ENCODE results near the gene RAD18. TPM values are rescaled to one million over a fixed set of nuclear protein-coding genes. Genes with fewer than 3 reads are reported as not detected.

The RAD18 gene
- total RNA-seq, 1 donor from 2014 or later: 35.4 TPM

DNA sequence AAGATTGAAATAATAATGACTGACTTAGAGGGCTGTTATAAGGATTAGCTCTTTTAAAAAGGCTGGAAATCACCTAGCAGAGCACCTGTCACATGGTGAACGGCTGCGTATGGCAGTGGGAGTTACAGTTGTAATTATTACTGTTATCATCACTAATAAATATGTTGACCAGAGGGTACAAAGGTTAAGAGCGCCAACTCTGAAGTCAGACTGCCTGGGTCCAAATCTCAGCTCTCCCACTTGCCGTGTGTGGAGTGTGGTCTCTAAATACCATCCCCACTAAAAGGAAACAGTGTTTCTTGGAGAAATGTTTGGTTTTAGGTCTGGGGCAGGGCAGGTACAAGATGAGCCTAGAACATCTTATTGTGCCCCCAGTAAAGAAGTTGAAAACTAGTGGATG is 6.0 kb upstream of the RAD18 start:
- Histone ChIP-seq H3K27ac (no peak overlapping the region), H3K36me3 (no peaks in the 10 kb centered on the region), H3K4me3 (no peak overlapping the region), H3K4me1 (peaks cover 4% of the 10 kb centered on the region), H3K9me3 (no peaks in the 10 kb centered on the region), H3K27me3 (peaks cover 4% of the 10 kb centered on the region)
- DNase-seq (ENCODE audit: extremely low spot score in 2 of 2): no peak
- TF ChIP-seq POLR2AphosphoS5 (IDR thresholded peaks at IDR 0.05; ENCODE audit: insufficient read depth in 1 of 2, low read depth in 1 of 2) (no peak), POLR2A (IDR thresholded peaks at IDR 0.05) (no peak)
- TF ChIP-seq, protein P1, sequence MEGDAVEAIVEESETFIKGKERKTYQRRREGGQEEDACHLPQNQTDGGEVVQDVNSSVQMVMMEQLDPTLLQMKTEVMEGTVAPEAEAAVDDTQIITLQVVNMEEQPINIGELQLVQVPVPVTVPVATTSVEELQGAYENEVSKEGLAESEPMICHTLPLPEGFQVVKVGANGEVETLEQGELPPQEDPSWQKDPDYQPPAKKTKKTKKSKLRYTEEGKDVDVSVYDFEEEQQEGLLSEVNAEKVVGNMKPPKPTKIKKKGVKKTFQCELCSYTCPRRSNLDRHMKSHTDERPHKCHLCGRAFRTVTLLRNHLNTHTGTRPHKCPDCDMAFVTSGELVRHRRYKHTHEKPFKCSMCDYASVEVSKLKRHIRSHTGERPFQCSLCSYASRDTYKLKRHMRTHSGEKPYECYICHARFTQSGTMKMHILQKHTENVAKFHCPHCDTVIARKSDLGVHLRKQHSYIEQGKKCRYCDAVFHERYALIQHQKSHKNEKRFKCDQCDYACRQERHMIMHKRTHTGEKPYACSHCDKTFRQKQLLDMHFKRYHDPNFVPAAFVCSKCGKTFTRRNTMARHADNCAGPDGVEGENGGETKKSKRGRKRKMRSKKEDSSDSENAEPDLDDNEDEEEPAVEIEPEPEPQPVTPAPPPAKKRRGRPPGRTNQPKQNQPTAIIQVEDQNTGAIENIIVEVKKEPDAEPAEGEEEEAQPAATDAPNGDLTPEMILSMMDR (IDR thresholded peaks at IDR 0.05): no peak
- intact Hi-C loops (cut with DNase I): no loop called here

DNA sequence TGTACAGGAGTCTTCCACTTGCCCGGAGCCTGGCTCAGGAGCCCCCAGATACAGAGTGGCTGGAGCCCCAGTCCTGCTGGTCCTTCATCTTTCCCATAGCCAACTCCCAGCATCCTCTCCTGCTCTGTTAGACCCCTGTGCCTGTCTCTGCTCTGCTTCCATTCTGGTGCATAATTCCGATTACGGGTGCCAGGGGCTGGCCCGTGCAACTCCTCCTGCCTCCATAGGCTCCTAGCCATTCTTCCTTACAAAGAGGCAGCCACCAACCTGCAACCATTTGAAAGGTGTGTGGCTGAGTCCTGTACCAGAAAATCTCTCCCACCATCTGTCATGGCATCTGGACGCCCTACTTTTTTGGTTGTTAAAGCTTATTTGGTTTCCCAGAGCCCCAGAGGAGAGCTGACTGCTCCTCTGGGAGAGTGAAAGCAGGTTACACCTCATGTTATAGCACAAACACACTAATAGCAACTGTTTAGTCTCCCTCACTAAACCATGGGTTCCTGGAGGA is 5.2 kb upstream of the RAD18 start:
- Histone ChIP-seq H3K27ac (no peak overlapping the region), H3K27me3 (peaks cover 4% of the 10 kb centered on the region), H3K36me3 (no peaks in the 10 kb centered on the region), H3K4me3 (no peak overlapping the region), H3K9me3 (no peaks in the 10 kb centered on the region), H3K4me1 (peaks cover 10% of the 10 kb centered on the region)
- DNase-seq (ENCODE audit: extremely low spot score in 2 of 2): peak in 1 of 2 donors; percentile 75
- no peak for TF ChIP-seq POLR2A (IDR thresholded peaks at IDR 0.05)
- TF ChIP-seq POLR2AphosphoS5 (IDR thresholded peaks at IDR 0.05; ENCODE audit: insufficient read depth in 1 of 2, low read depth in 1 of 2): no peak
- TF ChIP-seq, protein P1 (IDR thresholded peaks at IDR 0.05): no peak
- intact Hi-C loops (cut with DNase I): no loop called here

DNA sequence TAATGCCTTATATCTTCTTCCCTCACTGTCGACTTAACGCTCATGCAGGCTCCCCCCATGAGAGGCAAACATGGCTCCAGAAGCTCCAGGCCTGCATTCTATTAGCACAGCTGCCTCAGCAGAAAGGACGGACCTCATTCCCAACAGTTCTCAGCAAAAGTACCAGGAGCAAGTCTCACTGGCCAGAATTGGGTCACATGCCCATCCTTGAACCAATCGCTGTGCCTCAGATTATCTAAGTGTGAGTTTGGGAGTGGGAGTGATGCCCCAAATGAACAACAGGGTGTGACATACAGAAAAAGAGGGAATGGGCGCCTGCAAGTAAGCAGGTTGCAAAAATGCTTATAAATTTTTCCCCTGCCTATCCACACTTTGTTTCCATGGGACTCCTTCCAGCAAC is 4.3 kb upstream of the RAD18 start:
- DNase-seq (ENCODE audit: extremely low spot score in 2 of 2): no peak
- H3K27me3 ChIP-seq: peaks cover 4% of the 10 kb centered on the region
- no peak overlapping the region for H3K4me3 ChIP-seq
- no peak overlapping the region for H3K27ac ChIP-seq
- H3K4me1 ChIP-seq: peaks cover 16% of the 10 kb centered on the region
- intact Hi-C loops (cut with DNase I): no loop called here
- H3K9me3 ChIP-seq: no peaks in the 10 kb centered on the region
- no peak for TF ChIP-seq POLR2AphosphoS5 (IDR thresholded peaks at IDR 0.05; ENCODE audit: insufficient read depth in 1 of 2, low read depth in 1 of 2)
- TF ChIP-seq POLR2A (IDR thresholded peaks at IDR 0.05): no peak
- TF ChIP-seq, protein P1 (IDR thresholded peaks at IDR 0.05): no peak
- H3K36me3 ChIP-seq: no peaks in the 10 kb centered on the region

DNA sequence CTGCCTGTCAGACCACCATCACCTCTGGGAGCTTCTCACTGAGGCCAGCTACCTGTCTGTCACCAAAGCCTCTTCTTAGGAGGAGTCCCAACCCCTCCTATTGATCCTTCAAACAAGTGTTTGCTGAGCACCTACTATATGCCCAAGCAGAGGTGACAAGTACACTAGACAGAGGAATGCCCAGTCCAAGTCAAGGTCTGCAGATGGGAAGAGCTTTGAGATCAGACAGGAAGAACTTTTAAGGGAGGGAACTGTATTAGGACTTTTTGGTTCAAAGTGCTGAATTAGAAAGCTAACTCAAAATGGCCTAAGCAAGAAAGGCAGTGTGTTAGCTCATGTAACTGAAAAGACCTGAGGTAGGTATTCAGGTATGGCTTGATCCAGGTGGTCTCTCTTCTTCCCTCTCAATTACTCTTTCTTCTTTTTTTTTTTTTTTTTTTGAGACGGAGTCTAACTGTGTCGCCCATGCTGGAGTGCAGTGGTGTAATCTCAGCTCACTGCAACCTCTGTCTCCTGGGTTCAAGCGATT is 3.6 kb upstream of the RAD18 start:
- Histone ChIP-seq H3K9me3 (no peaks in the 10 kb centered on the region), H3K27ac (no peak overlapping the region), H3K4me3 (no peak overlapping the region), H3K27me3 (peaks cover 4% of the 10 kb centered on the region), H3K4me1 (peaks cover 22% of the 10 kb centered on the region), H3K36me3 (no peaks in the 10 kb centered on the region)
- intact Hi-C loops (cut with DNase I): no loop called here
- DNase-seq (ENCODE audit: extremely low spot score in 2 of 2): no peak
- TF ChIP-seq POLR2AphosphoS5 (IDR thresholded peaks at IDR 0.05; ENCODE audit: insufficient read depth in 1 of 2, low read depth in 1 of 2) (no peak), POLR2A (IDR thresholded peaks at IDR 0.05) (no peak)
- TF ChIP-seq, protein P1 (IDR thresholded peaks at IDR 0.05): no peak

DNA sequence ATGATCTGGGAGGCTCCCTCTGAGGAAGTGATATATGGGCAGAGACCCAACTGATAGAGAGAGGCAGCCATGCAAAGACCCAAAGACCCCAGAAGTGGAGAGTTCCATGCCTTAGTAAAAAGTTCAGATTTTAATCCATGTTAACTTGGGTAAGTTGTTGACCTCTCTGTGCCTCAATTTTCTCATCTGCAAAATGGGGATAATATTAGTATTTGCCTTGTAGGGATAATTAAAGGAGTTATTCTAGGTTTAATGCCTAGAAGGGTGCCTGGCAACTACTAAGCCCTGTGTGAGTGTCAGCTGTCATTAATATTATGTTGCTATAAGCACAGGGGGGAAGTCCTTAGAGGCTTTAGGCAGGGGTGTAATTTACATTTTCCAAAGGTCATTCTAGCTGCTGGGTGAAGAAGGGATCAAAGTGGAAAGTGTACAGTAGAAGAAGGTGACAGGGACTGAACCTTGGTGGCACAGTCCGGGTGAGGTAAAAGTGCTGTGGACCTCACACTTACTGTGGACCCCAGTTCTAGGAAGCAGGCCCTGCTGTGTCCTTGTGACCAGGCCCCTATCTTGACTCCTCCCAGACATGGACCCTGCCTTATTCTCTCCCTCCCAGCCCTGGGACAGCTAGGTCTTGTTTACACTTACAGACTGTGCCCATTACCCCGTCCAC is 3.0 kb upstream of the RAD18 start:
- DNase-seq (ENCODE audit: extremely low spot score in 2 of 2): no peak
- Histone ChIP-seq H3K27ac (no peak overlapping the region), H3K9me3 (no peaks in the 10 kb centered on the region), H3K27me3 (peaks cover 4% of the 10 kb centered on the region), H3K4me1 (peaks cover 22% of the 10 kb centered on the region), H3K36me3 (no peaks in the 10 kb centered on the region), H3K4me3 (no peak overlapping the region)
- no peak for TF ChIP-seq POLR2A (IDR thresholded peaks at IDR 0.05)
- TF ChIP-seq, protein P1 (IDR thresholded peaks at IDR 0.05): no peak
- no peak for TF ChIP-seq POLR2AphosphoS5 (IDR thresholded peaks at IDR 0.05; ENCODE audit: insufficient read depth in 1 of 2, low read depth in 1 of 2)
- intact Hi-C loops (cut with DNase I): no loop called here

All from vagina (tissue), 2 donors.